ENCODE results near the gene TBL1XR1.

Gene TBL1XR1

DNA sequence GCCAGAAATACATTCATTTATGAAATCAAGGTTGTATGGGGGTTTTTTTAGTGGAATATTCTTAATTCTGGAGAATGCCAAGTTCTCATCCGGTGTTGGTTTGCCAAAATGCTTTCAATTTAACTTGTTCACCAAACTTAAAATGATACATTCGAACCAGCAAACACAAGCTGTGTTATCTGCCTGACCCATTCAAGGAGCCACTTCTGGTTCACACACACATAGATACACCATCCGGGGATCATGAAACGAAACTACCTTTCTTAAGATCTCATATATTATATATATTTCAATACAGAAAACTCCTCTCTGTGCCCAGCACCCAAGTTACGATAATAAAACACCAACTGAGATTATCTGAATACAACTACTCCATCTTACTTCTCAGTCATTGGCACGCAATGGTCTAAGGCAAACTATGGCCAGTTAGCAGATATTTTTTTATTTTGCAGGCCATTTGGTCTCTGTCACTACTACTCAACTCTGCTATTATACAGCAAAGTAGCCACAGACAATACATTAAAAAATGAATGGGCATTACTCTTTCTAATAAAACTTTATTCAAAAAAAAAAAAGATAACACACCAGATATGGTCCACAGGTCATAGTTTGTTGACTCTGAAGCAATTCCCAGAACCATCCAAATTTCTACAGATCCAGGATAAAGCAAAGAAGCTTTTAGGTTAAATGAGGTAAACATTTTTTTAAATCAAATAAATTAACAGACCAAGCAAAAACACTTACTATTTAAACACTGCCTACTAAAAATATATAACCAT is 89.6 kb downstream of the TBL1XR1 start:
- DNase-seq (ENCODE audit: insufficient read length, low spot score) (no peak), FAIRE-seq (no peak)
- TF ChIP-seq, protein P1, sequence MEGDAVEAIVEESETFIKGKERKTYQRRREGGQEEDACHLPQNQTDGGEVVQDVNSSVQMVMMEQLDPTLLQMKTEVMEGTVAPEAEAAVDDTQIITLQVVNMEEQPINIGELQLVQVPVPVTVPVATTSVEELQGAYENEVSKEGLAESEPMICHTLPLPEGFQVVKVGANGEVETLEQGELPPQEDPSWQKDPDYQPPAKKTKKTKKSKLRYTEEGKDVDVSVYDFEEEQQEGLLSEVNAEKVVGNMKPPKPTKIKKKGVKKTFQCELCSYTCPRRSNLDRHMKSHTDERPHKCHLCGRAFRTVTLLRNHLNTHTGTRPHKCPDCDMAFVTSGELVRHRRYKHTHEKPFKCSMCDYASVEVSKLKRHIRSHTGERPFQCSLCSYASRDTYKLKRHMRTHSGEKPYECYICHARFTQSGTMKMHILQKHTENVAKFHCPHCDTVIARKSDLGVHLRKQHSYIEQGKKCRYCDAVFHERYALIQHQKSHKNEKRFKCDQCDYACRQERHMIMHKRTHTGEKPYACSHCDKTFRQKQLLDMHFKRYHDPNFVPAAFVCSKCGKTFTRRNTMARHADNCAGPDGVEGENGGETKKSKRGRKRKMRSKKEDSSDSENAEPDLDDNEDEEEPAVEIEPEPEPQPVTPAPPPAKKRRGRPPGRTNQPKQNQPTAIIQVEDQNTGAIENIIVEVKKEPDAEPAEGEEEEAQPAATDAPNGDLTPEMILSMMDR (IDR thresholded peaks at IDR 0.05; ENCODE audit: insufficient read depth, missing control alignments): no peak

- TF ChIP-seq, protein P1 (IDR thresholded peaks at IDR 0.05; ENCODE audit: insufficient read depth, missing control alignments): no peak
- FAIRE-seq (no peak), DNase-seq (ENCODE audit: insufficient read length, low spot score) (no peak)
These were observed 90.7 kb downstream of the TBL1XR1 start for GRCh38 chr3:177106594-177106993.

GRCh38 chr3:177106184-177106583 is 91.1 kb downstream of the TBL1XR1 start:
- TF ChIP-seq, protein P1 (IDR thresholded peaks at IDR 0.05; ENCODE audit: insufficient read depth, missing control alignments): no peak
- FAIRE-seq (no peak), DNase-seq (ENCODE audit: insufficient read length, low spot score) (no peak)

GRCh38 chr3:177105623-177106022 is 91.7 kb downstream of the TBL1XR1 start:
- TF ChIP-seq, protein P1 (IDR thresholded peaks at IDR 0.05; ENCODE audit: insufficient read depth, missing control alignments): no peak
- DNase-seq (ENCODE audit: insufficient read length, low spot score) (no peak), FAIRE-seq (no peak)

GRCh38 chr3:177104299-177104992 is 92.8 kb downstream of the TBL1XR1 start:
- TF ChIP-seq, protein P1 (IDR thresholded peaks at IDR 0.05; ENCODE audit: insufficient read depth, missing control alignments): no peak
- DNase-seq (ENCODE audit: insufficient read length, low spot score) (no peak), FAIRE-seq (peak; percentile 16)

GRCh38 chr3:177102553-177102952 is 94.7 kb downstream of the TBL1XR1 start:
- no peak for FAIRE-seq
- DNase-seq (ENCODE audit: insufficient read length, low spot score): no peak

More at GRCh38 chr3:177102553-177102952, 94.7 kb downstream of the TBL1XR1 start:
- TF ChIP-seq, protein P1 (IDR thresholded peaks at IDR 0.05; ENCODE audit: insufficient read depth, missing control alignments): no peak
